NB4 (cell line): Measurements from ENCODE around the gene THADA.

Source experiments
- MAX ChIP-seq: IDR thresholded peaks from 2 replicates; pipeline ENCODE4 v1.6.1; 2011; ENCODE audit warnings: low read depth, low read length
- MYC ChIP-seq: IDR thresholded peaks from 2 replicates; pipeline ENCODE4 v1.6.1; 2011; ENCODE audit warnings: low read depth, low read length
- POLR2A ChIP-seq: IDR thresholded peaks from 2 replicates; pipeline ENCODE4 v1.6.1; 2011; ENCODE audit warnings: mild to moderate bottlenecking; ENCODE audit not compliant: insufficient read length; ENCODE audit errors: extremely low read depth
- TF ChIP-seq, protein P1 (sequence below): IDR thresholded peaks from one replicate; pipeline ENCODE4 v1.5.1; 2012; ENCODE audit warnings: low read depth, low read length

- TF ChIP-seq POLR2A: no peak
- TF ChIP-seq, protein P1, sequence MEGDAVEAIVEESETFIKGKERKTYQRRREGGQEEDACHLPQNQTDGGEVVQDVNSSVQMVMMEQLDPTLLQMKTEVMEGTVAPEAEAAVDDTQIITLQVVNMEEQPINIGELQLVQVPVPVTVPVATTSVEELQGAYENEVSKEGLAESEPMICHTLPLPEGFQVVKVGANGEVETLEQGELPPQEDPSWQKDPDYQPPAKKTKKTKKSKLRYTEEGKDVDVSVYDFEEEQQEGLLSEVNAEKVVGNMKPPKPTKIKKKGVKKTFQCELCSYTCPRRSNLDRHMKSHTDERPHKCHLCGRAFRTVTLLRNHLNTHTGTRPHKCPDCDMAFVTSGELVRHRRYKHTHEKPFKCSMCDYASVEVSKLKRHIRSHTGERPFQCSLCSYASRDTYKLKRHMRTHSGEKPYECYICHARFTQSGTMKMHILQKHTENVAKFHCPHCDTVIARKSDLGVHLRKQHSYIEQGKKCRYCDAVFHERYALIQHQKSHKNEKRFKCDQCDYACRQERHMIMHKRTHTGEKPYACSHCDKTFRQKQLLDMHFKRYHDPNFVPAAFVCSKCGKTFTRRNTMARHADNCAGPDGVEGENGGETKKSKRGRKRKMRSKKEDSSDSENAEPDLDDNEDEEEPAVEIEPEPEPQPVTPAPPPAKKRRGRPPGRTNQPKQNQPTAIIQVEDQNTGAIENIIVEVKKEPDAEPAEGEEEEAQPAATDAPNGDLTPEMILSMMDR: no peak
- no peak for TF ChIP-seq MAX
- TF ChIP-seq MYC: no peak
Observed at GRCh38 chr2:43349904-43350303, 245.9 kb downstream of the THADA start.
